ENCODE measurements around the gene ZNF697. TPM values are rescaled to one million over a fixed set of nuclear protein-coding genes. Genes with fewer than 3 reads are reported as not detected.
"Not testable (repeated sequence)": the region's sequence is repeated elsewhere in the genome, so short reads cannot be mapped to it uniquely, and the experiment has no call there.

ZNF697 gene
- total and polyA plus RNA-seq, 2 donors (not counting 1 experiment from before 2014, with no cell fraction given) = not detected

DNA sequence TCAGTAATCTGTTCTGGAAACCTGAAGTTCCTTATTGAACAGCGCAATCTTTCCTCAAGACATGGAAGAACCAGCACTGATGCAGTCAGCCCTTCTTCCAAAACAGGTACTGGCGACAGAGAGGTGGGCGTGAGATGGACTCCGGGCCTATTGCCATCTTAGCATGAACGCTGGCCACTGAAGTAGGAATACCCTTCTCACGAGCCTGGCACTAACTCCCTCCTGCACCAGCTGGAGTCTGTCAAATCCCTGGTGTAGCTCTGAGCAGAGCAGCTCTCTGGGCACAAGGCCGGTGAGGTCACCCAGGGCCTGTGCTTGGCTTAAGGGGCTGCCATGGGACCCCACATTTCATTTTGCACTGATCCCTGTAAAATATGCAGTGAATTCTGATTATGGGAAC lies 33.0 kb downstream of the ZNF697 start:
- H3K9me3 ChIP-seq (ENCODE audit: control extremely low read depth in 1 of 3, control insufficient read depth in 2 of 3, insufficient read depth in 1 of 3, low read length in 2 of 3); ATAC-seq (ENCODE audit: low read depth); H3K36me3 ChIP-seq (replicated peaks in 1 of 2; ENCODE audit: control extremely low read depth in 1 of 2, control insufficient read depth in 1 of 2, extremely low read depth in 1 of 2, insufficient read depth in 2 of 2, low read length in 1 of 2); H3K27ac Mint-ChIP-seq; H3K79me2 ChIP-seq (ENCODE audit: control insufficient read depth, insufficient read depth, low read length); intact Hi-C loops (cut with micrococcal nuclease); H4K20me1 ChIP-seq (ENCODE audit: control insufficient read depth, insufficient read depth, low read length, poor library complexity, severe bottlenecking); H3K9ac ChIP-seq (ENCODE audit: low read length); H3K27me3 Mint-ChIP-seq; DNase-seq; H3K4me3 Mint-ChIP-seq; H3K4me3 ChIP-seq (ENCODE audit: control extremely low read depth in 1 of 5, extremely low read depth in 1 of 5, insufficient read depth in 1 of 5, low read depth in 2 of 5, low read length in 4 of 5); H3K27ac ChIP-seq (ENCODE audit: low read length in 2 of 2); H3K4me1 ChIP-seq (ENCODE audit: control insufficient read depth in 2 of 2, insufficient read depth in 2 of 2, low read length in 2 of 2); H3K9me3 Mint-ChIP-seq (ENCODE audit: insufficient read depth); H3K27me3 ChIP-seq (replicated peaks in 1 of 4; ENCODE audit: control extremely low read depth in 1 of 4, control insufficient read depth in 3 of 4, insufficient read depth in 4 of 4, low read length in 3 of 4); H3K4me1 Mint-ChIP-seq; POLR2A ChIA-PET; H3K4me2 ChIP-seq (replicated peaks; ENCODE audit: low read depth, low read length, poor library complexity, severe bottlenecking); H2AFZ ChIP-seq (ENCODE audit: insufficient read depth, low read depth, low read length, poor library complexity, severe bottlenecking): not testable (repeated sequence)
- WGBS (ENCODE audit: insufficient coverage) = 81% methylated on average over 6 of the region's 7 CpGs
- CTCF ChIA-PET = interaction anchor here (1.9 to 4.2 kb wide), 2 partner anchors 14 to 60 kb away, joined by 5 to 24 read pairs; no protein-coding TSS in a partner anchor

DNA sequence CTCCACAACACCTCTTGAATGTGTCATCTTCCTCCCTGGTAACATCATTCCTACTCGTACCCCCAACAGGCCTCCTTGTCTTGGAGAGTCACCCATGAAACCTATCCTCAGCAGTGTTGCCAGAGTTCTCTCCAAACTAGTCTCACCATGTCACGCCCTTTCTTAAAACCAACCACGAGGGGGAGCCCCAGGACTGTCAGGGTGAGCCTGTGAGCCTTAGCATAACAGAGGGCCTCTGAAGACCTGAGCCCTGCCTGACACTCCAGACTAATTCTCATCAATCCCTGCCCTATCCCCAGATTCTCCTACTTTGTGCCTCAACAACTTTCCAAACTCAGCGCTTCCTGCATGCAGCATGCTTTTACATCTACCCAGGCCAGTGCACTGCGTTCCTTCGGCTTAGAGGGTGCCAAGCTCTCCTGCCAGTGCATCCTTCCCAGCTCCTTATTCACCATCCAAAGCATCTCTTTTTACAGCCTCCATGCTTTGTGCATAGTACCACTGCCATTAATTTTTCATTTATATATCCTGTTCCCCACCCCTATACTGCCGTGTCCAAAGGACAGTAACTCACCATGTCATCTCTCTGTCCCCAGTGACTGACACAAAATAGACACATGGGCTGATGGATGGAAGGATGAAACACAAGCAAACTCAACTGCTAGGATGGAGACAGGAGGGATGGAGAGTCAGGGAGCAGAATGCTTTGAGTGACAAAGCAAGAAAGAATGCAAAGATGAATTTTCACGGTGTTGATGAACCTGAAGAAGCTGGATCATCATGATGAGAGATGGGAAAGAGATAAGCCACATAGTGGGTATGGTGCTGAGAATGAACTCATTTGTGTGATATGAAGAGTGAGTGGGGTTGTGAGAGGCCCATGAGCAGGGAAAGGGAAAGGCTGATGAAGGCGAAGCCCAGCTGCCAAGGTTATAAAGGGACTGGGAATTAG lies 34.0 kb downstream of the ZNF697 start:
- Histone ChIP-seq H3K27me3 (replicated peaks in 1 of 4; ENCODE audit: control extremely low read depth in 1 of 4, control insufficient read depth in 3 of 4, insufficient read depth in 4 of 4, low read length in 3 of 4) (peaks cover 0 to 4% (median 0%) of the 10 kb centered on the region in 4 experiments), H3K4me3 (ENCODE audit: control extremely low read depth in 1 of 5, extremely low read depth in 1 of 5, insufficient read depth in 1 of 5, low read depth in 2 of 5, low read length in 4 of 5) (no peak overlapping the region), H3K4me1 (ENCODE audit: control insufficient read depth in 2 of 2, insufficient read depth in 2 of 2, low read length in 2 of 2) (no peaks in the 10 kb centered on the region), H3K27ac (ENCODE audit: low read length in 2 of 2) (no peak overlapping the region), H3K79me2 (ENCODE audit: control insufficient read depth, insufficient read depth, low read length) (no peaks in the 10 kb centered on the region), H2AFZ (ENCODE audit: insufficient read depth, low read depth, low read length, poor library complexity, severe bottlenecking) (no peak overlapping the region), H3K36me3 (replicated peaks in 1 of 2; ENCODE audit: control extremely low read depth in 1 of 2, control insufficient read depth in 1 of 2, extremely low read depth in 1 of 2, insufficient read depth in 2 of 2, low read length in 1 of 2) (no peaks in the 10 kb centered on the region), H3K9me3 (ENCODE audit: control extremely low read depth in 1 of 3, control insufficient read depth in 2 of 3, insufficient read depth in 1 of 3, low read length in 2 of 3) (no peaks in the 10 kb centered on the region), H3K9ac (ENCODE audit: low read length) (no peak overlapping the region), H4K20me1 (ENCODE audit: control insufficient read depth, insufficient read depth, low read length, poor library complexity, severe bottlenecking) (no peaks in the 10 kb centered on the region), H3K4me2 (replicated peaks; ENCODE audit: low read depth, low read length, poor library complexity, severe bottlenecking) (no peak overlapping the region)
- H3K9me3 Mint-ChIP-seq (ENCODE audit: insufficient read depth) = no peaks in the 10 kb centered on the region
- DNase-seq (peak; percentile 46), ATAC-seq (ENCODE audit: low read depth) (no peak)
- intact Hi-C loops (cut with micrococcal nuclease) = no loop called here
- peaks cover 8% of the 10 kb centered on the region for H3K27me3 Mint-ChIP-seq
- no peak for TF ChIP-seq EZH2 (IDR thresholded peaks at IDR 0.05; ENCODE audit: borderline replicate concordance, insufficient read depth, low read depth, low read length, poor library complexity, severe bottlenecking)
- TF ChIP-seq, protein P1, sequence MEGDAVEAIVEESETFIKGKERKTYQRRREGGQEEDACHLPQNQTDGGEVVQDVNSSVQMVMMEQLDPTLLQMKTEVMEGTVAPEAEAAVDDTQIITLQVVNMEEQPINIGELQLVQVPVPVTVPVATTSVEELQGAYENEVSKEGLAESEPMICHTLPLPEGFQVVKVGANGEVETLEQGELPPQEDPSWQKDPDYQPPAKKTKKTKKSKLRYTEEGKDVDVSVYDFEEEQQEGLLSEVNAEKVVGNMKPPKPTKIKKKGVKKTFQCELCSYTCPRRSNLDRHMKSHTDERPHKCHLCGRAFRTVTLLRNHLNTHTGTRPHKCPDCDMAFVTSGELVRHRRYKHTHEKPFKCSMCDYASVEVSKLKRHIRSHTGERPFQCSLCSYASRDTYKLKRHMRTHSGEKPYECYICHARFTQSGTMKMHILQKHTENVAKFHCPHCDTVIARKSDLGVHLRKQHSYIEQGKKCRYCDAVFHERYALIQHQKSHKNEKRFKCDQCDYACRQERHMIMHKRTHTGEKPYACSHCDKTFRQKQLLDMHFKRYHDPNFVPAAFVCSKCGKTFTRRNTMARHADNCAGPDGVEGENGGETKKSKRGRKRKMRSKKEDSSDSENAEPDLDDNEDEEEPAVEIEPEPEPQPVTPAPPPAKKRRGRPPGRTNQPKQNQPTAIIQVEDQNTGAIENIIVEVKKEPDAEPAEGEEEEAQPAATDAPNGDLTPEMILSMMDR (IDR thresholded peaks at IDR 0.05) = peak; percentile 49
- H3K4me3 Mint-ChIP-seq = no peak overlapping the region
- ChIA-PET POLR2A (no interaction called here), CTCF (interaction anchor here (0.6 to 4.2 kb wide), 3 partner anchors 48 to 63 kb away, joined by 3 to 24 read pairs (median 3); no protein-coding TSS in a partner anchor)
- no peaks in the 10 kb centered on the region for H3K4me1 Mint-ChIP-seq
- WGBS (ENCODE audit: insufficient coverage) = 54% methylated on average over 6 of the region's 9 CpGs
- no peak overlapping the region for H3K27ac Mint-ChIP-seq

Data from B cell (primary cell).